Thyroid gland (tissue), 4 donors: ENCODE measurements around the gene RAB3B.

Experiments used
- CTCF ChIP-seq, 6 experiments: fragments of 200-600 bp in 3 of 6; fragments of 450-650 bp in 3 of 6; sonication (generic) in 3 of 6; IDR thresholded peaks; one replicate each; pipeline ENCODE4 v1.5.1; 2016 to 2019; ENCODE audit warnings: antibody characterized with exemption in 6 of 6, mild to moderate bottlenecking in 2 of 6, inconsistent platforms in 1 of 6, moderate library complexity in 1 of 6
- POLR2A ChIP-seq, 2 donors: fragments of 450-650 bp; IDR thresholded peaks; one replicate each; pipeline ENCODE4 v1.6.1; 2017; ENCODE audit warnings: antibody characterized with exemption in 2 of 2, mild to moderate bottlenecking in 2 of 2, moderate library complexity in 1 of 2

DNA sequence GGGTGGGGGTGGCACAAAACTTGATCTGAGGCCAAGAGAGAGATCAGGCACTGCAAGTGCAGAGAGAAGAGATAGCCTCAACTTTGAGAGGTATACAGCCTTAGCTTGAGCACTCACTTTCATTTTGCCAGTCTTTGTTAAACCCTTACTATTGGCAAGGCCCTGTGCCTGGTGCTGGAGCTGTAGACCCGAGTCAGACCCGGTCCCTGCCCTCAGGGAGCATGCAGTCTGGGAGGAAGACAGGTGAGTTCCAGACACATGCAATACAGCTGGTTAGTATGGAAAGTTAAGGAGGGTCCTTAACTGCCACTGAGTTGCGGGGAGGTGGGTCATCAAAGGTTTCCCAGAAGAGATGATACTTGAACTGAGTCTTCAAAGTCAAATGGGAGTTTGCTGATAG lies 31.7 kb downstream of the RAB3B start:
- TF ChIP-seq CTCF (IDR thresholded peaks at IDR 0.05), result no peak
- TF ChIP-seq POLR2A (IDR thresholded peaks at IDR 0.05), result no peak
